IMR-90 (cell line): ENCODE results near the gene ANKDD1A. TPM values are rescaled to one million over a fixed set of nuclear protein-coding genes. Genes with fewer than 3 reads are reported as not detected.

ENCODE experiments used
- ATAC-seq: fragments of 200-7000 bp; cut with Tn5 transposase; 2 replicates; pipeline ENCODE4 v1.9.1; 2020; ENCODE audit warnings: low read depth, mild to moderate bottlenecking, moderate library complexity
- BruUV-seq: library from RNA; stranded (reverse); fragments of 400-500 nt; replicated peaks from 2 replicates; lab custom pipeline; 2021; lab: Mats Ljungman, UMichigan
- CTCF ChIA-PET: fragments of 300-600 bp; formaldehyde crosslinking; extraction: SDS; loops from one replicate; lab custom pipeline; 2021; ENCODE audit warnings: antibody characterized with exemption; lab: Yijun Ruan, JAX
- POLR2A ChIA-PET: fragments of 300-600 bp; sonication (Branson Sonifier 250); formaldehyde crosslinking; loops from one replicate; lab custom pipeline; 2022; ENCODE audit warnings: antibody characterized with exemption; ENCODE audit not compliant: unreplicated experiment; lab: Charles Lee
- DNase-seq: peaks from one replicate; pipeline ENCODE4 v3.0.0; 2013
- H2AFZ ChIP-seq: replicated peaks from 2 replicates; pipeline ENCODE3; 2013; ENCODE audit warnings: low read length, mild to moderate bottlenecking; ENCODE audit not compliant: poor library complexity
- H2AK5ac ChIP-seq: 2 replicates; pipeline ENCODE4 v1.6.1; 2013; ENCODE audit warnings: low read depth, low read length, inconsistent platforms
- H2AK9ac ChIP-seq: replicated peaks from 2 replicates; pipeline ENCODE3; 2013; ENCODE audit warnings: mild to moderate bottlenecking, low read depth, low read length, moderate library complexity; ENCODE audit not compliant: poor library complexity
- H2BK120ac ChIP-seq: 2 replicates; pipeline ENCODE4 v1.6.1; 2013; ENCODE audit warnings: low read depth, low read length, inconsistent platforms
- H2BK15ac ChIP-seq: 3 replicates; pipeline ENCODE4 v1.6.1; 2013; ENCODE audit warnings: low read depth, low read length, inconsistent platforms
- H2BK20ac ChIP-seq: 2 replicates; pipeline ENCODE4 v1.6.1; 2013; ENCODE audit warnings: low read depth, mild to moderate bottlenecking, inconsistent platforms, low read length, moderate library complexity
- H2BK5ac ChIP-seq: 2 replicates; pipeline ENCODE4 v1.6.1; 2013; ENCODE audit warnings: mild to moderate bottlenecking, low read depth, low read length, inconsistent platforms; ENCODE audit not compliant: poor library complexity, severe bottlenecking
- H3K14ac ChIP-seq: replicated peaks from 2 replicates; pipeline ENCODE4 v1.6.1; 2013; ENCODE audit warnings: low read depth, low read length, inconsistent platforms
- H3K18ac ChIP-seq: 2 replicates; pipeline ENCODE4 v1.6.1; 2013; ENCODE audit warnings: low read depth, low read length, control low read depth
- H3K23ac ChIP-seq: 2 replicates; pipeline ENCODE4 v1.6.1; 2013; ENCODE audit warnings: low read depth, low read length, inconsistent platforms
- H3K27ac ChIP-seq: 2 replicates; pipeline ENCODE4 v1.5.1; 2013; ENCODE audit warnings: mild to moderate bottlenecking, control low read depth, low read length; ENCODE audit not compliant: insufficient read depth
- H3K27me3 ChIP-seq: 2 replicates; pipeline ENCODE4 v1.6.1; 2013; ENCODE audit warnings: low read length; ENCODE audit not compliant: control insufficient read depth, insufficient read depth
- H3K36me3 ChIP-seq: 2 replicates; pipeline ENCODE4 v1.6.1; 2013; ENCODE audit warnings: low read length, mixed read lengths; ENCODE audit not compliant: control insufficient read depth, insufficient read depth
- H3K4ac ChIP-seq: 2 replicates; pipeline ENCODE4 v1.6.1; 2013; ENCODE audit warnings: low read depth, low read length, inconsistent platforms
- H3K4me1 ChIP-seq: 2 replicates; pipeline ENCODE4 v1.6.1; 2013; ENCODE audit warnings: low read length, mixed read lengths; ENCODE audit not compliant: control insufficient read depth, insufficient read depth
- H3K4me2 ChIP-seq: 2 replicates; pipeline ENCODE4 v1.6.1; 2013; ENCODE audit warnings: low read depth, mild to moderate bottlenecking, control low read depth, low read length, moderate library complexity
- H3K4me3 ChIP-seq: 2 replicates; pipeline ENCODE4 v1.5.1; 2013; ENCODE audit warnings: low read depth, mild to moderate bottlenecking, control low read depth, low read length, moderate library complexity; ENCODE audit not compliant: insufficient read depth
- H3K56ac ChIP-seq: 2 replicates; pipeline ENCODE4 v1.6.1; 2013; ENCODE audit warnings: low read length, inconsistent platforms; ENCODE audit not compliant: insufficient read depth; ENCODE audit errors: extremely low read depth
- H3K79me1 ChIP-seq, 2 experiments: 2 replicates each; pipeline ENCODE4 v1.6.1; 2013; ENCODE audit warnings: low read length in 2 of 2, inconsistent platforms in 1 of 2, low read depth in 1 of 2
- H3K9ac ChIP-seq: 2 replicates; pipeline ENCODE4 v1.6.1; 2013; ENCODE audit warnings: low read depth, low read length, control low read depth
- H3K9me1 ChIP-seq: 2 replicates; pipeline ENCODE4 v1.6.1; 2013; ENCODE audit warnings: low read length, inconsistent platforms; ENCODE audit not compliant: insufficient read depth
- H3K9me3 ChIP-seq: 2 replicates; pipeline ENCODE4 v1.6.1; 2013; ENCODE audit warnings: low read length; ENCODE audit not compliant: control insufficient read depth, insufficient read depth
- H4K20me1 ChIP-seq: 2 replicates; pipeline ENCODE4 v1.6.1; 2013; ENCODE audit warnings: low read length, inconsistent platforms; ENCODE audit not compliant: insufficient read depth
- H4K5ac ChIP-seq: 2 replicates; pipeline ENCODE4 v1.6.1; 2013; ENCODE audit warnings: mild to moderate bottlenecking, low read depth, low read length, control low read depth
- H4K8ac ChIP-seq, 2 experiments: 2 replicates each; pipeline ENCODE4 v1.6.1; 2013; ENCODE audit warnings: low read depth in 2 of 2, low read length in 2 of 2, control low read depth in 1 of 2, inconsistent platforms in 1 of 2
- H4K91ac ChIP-seq: 2 replicates; pipeline ENCODE4 v1.6.1; 2013; ENCODE audit warnings: low read depth, low read length, inconsistent platforms; ENCODE audit not compliant: insufficient read depth
- BHLHE40 ChIP-seq: fragments of 150-350 bp; IDR thresholded peaks from 2 replicates; pipeline ENCODE4 v1.6.1; 2016; ENCODE audit warnings: mild to moderate bottlenecking, low read depth, low read length
- CEBPB ChIP-seq: IDR thresholded peaks from 2 replicates; pipeline ENCODE4 v1.6.1; 2012; ENCODE audit warnings: low read depth, low read length, improper control_type of control experiment
- CHD1 ChIP-seq: IDR thresholded peaks from 2 replicates; pipeline ENCODE4 v1.6.1; 2012; ENCODE audit warnings: low read depth, low read length, improper control_type of control experiment
- CTCF ChIP-seq: conservative IDR thresholded peaks from 2 replicates; pipeline ENCODE4 v1.5.1; 2012; ENCODE audit warnings: mild to moderate bottlenecking, low read depth, low read length, improper control_type of control experiment
- ELK1 ChIP-seq: fragments of 150-350 bp; IDR thresholded peaks from 2 replicates; pipeline ENCODE4 v1.6.1; 2016; ENCODE audit warnings: low read depth, mild to moderate bottlenecking, low read length, moderate library complexity, borderline replicate concordance
- MAFK ChIP-seq: IDR thresholded peaks from 2 replicates; pipeline ENCODE4 v1.6.1; 2012; ENCODE audit warnings: low read depth, low read length, improper control_type of control experiment
- MAZ ChIP-seq: IDR thresholded peaks from 2 replicates; pipeline ENCODE4 v1.6.1; 2012; ENCODE audit warnings: low read depth, mild to moderate bottlenecking, low read length, improper control_type of control experiment, moderate library complexity, borderline replicate concordance
- MXI1 ChIP-seq: IDR thresholded peaks from 2 replicates; pipeline ENCODE4 v1.6.1; 2012; ENCODE audit warnings: low read depth, mild to moderate bottlenecking, low read length, moderate library complexity, borderline replicate concordance
- NFE2L2 ChIP-seq: fragments of 150-350 bp; IDR thresholded peaks from 2 replicates; pipeline ENCODE4 v1.6.1; 2016; ENCODE audit warnings: low read depth, mild to moderate bottlenecking, low read length
- POLR2A ChIP-seq: IDR thresholded peaks from 2 replicates; pipeline ENCODE4 v1.6.1; 2012; ENCODE audit warnings: mild to moderate bottlenecking, low read depth, low read length
- RFX5 ChIP-seq: IDR thresholded peaks from 2 replicates; pipeline ENCODE4 v1.8.0; 2012; ENCODE audit warnings: low read depth, mild to moderate bottlenecking, low read length, moderate library complexity
- WGBS, 2 experiments: methylation state at CpG; one replicate each; pipeline versions ENCODE4 v1.1.5 to v1.1.7; 2013; ENCODE audit warnings: missing lambda C conversion rate in 2 of 2; ENCODE audit not compliant: insufficient read length in 1 of 2; ENCODE audit errors: extremely low coverage in 2 of 2; 5-methylcytosine and 5-hydroxymethylcytosine counted together
- dilution Hi-C: fragments of 300-500 bp; cut with HindIII; formaldehyde crosslinking; loops from one replicate; pipeline ENCODE4 v1.14.3; 2018; ENCODE audit warnings: low sequenced_read_pairs; ENCODE audit not compliant: unreplicated experiment
- in situ Hi-C: fragments of 300-500 bp; cut with MboI; formaldehyde crosslinking; loops from 3 replicates; pipeline ENCODE4 v1.14.3; 2019; ENCODE audit warnings: low sequenced_read_pairs, inconsistent platforms, mixed read lengths
- intact Hi-C: fragments of 100-400 bp; cut with micrococcal nuclease; formaldehyde crosslinking; loops from 2 replicates; pipeline ENCODE4 v1.10.0; 2022
- polyA plus RNA-seq, 3 experiments: library from polyadenylated mRNA; depleted of rRNA; stranded (reverse); fragments of >200 nt; gene quantifications; 2 replicates each; pipeline ENCODE4 v1.2.3, GENCODE V29; 2012; ENCODE audit warnings: low replicate concordance in 1 of 3
- total RNA-seq: library from RNA; depleted of rRNA; stranded (reverse); fragments of >200 nt; gene quantifications from 2 replicates; pipeline ENCODE4 v1.2.3, GENCODE V29; 2012

Gene ANKDD1A
- total and polyA plus RNA-seq, 2 of the 4 experiments (the other 2 are of a cell fraction), result 3.6 to 4.9 TPM

GRCh38 chr15:64909546-64909945 lies 2.2 kb upstream of the ANKDD1A start:
- no peaks in the 10 kb centered on the region for H3K36me3 ChIP-seq

More at GRCh38 chr15:64909546-64909945, 2.2 kb upstream of the ANKDD1A start:
- ChIA-PET POLR2A (no interaction called here), CTCF (no interaction called here)
- Histone ChIP-seq H3K9me1 (peaks cover 7% of the 10 kb centered on the region; the same call in 1 of the 2 replicates), H2AK9ac (no peak overlapping the region), H3K4me1 (peaks cover 5% of the 10 kb centered on the region), H4K5ac (no peak overlapping the region), H3K56ac (no peak overlapping the region), H2AK5ac (0 out of 2 replicates have a peak overlapping the region, but pooled peaks have one; percentile 20), H4K20me1 (no peaks in the 10 kb centered on the region), H3K9ac (no peak overlapping the region), H3K4me2 (no peak overlapping the region), H2BK120ac (no peak overlapping the region), H3K18ac (no peak overlapping the region), H3K9me3 (no peaks in the 10 kb centered on the region), H3K4me3 (no peak overlapping the region), H4K8ac (no peak overlapping the region), H3K23ac (no peak overlapping the region), H3K14ac (no peak overlapping the region), H3K79me1 (peaks cover 0 to 5% of the 10 kb centered on the region in 2 experiments; a peak in 2 of 4 replicates), H2AFZ (no peak overlapping the region), H2BK15ac (no peak overlapping the region), H3K27ac (no peak overlapping the region), H3K4ac (no peak overlapping the region), H2BK5ac (no peak overlapping the region), H3K27me3 (no peaks in the 10 kb centered on the region), H2BK20ac (no peak overlapping the region), H4K91ac (no peak overlapping the region)
- ATAC-seq (no peak), DNase-seq (no peak)
- 100% methylated on average over 1 of the region's 3 CpGs; no CpG with 5 or more reads in 1 of the 2 experiments for WGBS, 2 experiments
- no peak for TF ChIP-seq POLR2A
- TF ChIP-seq CHD1, result no peak
- no peak for TF ChIP-seq NFE2L2
- TF ChIP-seq BHLHE40, result no peak
- TF ChIP-seq ELK1, result no peak
- no peak for TF ChIP-seq CTCF
- no peak for TF ChIP-seq MXI1
- no peak for TF ChIP-seq MAFK
- no peak for TF ChIP-seq MAZ
- no peak for TF ChIP-seq RFX5
- no peak for TF ChIP-seq CEBPB
- dilution Hi-C loops (no loop called here), intact Hi-C loops (no loop called here), in situ Hi-C loops (loop anchor here (5.0 kb wide), 2 partner anchors 67 to 177 kb away; partner anchors contain the start of gene PLEKHO2)
- no TSS peak for BruUV-seq
